HG02981 (cell line): ENCODE results near the gene AP5Z1.
"Not testable (repeated sequence)": the region's sequence is repeated elsewhere in the genome, so short reads cannot be mapped to it uniquely, and the experiment has no call there.

Experiments
- ATAC-seq: cut with Tn5 transposase; IDR thresholded peaks from one replicate; pipeline ENCODE4 v1.9.1; 2021; ENCODE audit warnings: mild to moderate bottlenecking, moderate library complexity; ENCODE audit not compliant: unreplicated experiment

The AP5Z1 gene

GRCh38 chr7:4800926-4801838 is 25.8 kb downstream of the AP5Z1 start:
- ATAC-seq = no peak

DNA sequence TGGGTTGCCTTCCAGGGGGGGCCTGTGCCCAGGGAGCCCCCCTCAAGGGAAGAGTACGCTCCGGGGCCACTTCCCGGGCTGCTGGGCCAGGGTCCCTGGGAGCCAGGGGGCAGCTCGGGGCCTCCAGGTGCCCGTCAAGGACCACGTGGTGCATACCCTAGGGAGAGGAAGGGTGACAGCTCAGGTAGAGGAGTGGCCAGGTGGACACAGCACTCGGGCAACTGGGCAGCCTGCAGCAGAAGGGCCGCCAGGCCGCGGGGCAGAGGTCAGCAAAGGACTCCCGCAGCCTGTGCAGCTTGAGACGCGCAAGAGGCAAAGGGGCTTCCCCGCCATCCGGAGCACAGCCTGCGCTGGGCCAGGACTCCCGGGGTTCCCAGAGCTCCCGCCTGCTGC is 26.4 kb downstream of the AP5Z1 start:
- ATAC-seq = no peak

GRCh38 chr7:4802577-4802976 is 27.2 kb downstream of the AP5Z1 start:
- ATAC-seq = not testable (repeated sequence)

DNA sequence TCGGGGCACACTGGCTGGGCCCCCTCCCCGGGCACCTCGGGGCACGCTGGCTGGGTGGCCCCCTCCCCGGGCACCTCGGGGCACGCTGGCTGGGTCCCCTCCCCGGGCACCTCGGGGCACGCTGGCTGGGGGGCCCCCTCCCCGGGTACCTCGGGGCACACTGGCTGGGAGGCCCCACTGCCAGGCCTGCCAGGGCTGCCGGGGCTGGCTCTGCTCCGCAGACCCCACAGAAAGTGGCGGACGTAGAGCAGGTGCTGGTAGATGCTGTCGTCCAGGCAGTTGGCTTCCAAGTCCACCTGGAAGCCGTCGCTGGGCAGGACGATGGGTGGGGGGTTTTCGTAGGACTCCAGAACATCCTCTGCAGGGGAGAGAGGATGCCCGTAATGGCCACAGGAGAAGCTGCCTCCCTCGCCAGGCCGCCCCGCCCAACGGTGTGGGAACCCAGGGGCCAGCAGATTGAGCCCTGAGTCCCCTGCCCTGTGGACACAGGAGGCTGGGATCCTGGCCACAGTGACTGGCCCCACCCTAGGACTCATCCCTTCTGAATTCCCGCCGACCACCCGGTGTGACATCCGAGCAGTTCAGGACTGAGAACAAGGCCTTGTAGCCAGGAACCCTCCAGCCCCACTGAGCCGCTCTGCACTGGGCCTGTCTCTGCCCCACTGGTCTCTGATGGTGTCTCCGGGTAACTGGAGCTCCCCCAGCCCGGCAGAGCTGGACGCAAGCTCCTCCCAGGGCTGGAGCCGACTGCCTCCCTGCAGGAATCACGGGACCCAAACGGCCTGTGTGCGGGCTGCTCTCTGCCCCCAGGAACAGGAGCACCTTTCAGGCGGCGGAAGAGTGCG is 28.2 kb downstream of the AP5Z1 start:
- no peak for ATAC-seq

DNA sequence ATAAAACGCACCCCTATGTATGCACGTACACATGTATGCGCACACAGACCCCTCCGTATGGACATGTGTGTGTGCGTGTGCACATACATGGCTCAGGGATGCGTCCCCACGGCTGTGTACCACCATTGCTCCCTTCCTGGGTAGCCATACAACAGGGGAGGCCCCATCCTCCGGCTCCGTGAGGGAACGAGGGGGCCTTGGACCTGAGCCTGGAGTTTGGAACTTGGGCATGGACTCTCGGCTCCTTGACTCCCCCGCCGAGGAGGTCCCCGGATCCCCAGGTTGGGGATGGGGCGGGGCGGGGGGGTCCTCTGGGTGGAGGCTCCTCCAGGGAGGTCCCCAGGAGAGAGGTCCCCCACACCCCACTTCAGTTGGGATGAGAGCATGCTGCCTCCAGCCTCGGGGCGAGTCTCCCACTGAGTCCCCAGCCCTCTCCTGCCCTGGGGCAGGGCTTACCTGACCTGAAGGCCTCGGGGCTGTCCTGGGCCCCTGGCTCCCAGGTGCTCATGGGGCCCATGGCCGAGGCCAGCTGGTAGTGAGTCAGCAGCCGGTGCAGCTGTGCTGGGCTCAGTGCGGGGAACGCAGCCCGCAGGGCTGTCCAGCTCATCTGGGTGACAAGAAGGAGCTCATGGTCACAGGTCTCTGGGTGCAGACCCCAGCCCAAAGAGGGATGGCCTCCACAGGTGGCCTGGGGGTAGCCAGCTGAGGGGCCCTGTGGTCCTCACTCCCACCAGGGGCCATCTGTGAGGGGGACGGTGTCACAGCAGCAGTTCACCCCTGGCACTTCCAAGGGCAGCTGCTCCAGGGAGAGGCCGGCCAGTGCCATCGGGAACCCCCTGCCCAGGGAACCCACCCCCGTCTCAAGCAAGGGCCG is 29.9 kb downstream of the AP5Z1 start:
- no peak for ATAC-seq

DNA sequence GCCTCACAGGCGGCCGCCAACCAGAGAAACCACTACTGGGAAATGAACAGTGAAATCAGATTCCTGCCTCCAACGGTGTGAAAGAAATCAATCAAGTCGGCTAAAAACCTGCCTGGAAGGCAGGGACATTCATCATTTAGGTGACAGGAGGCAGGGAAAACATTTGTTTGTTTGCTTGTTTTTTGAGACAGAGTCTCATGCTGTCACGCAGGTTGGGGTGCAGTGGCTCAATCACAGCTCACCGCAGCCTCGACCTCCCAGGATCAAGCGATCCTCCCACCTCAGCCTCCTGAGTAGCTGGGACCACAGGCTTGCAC is 30.5 kb downstream of the AP5Z1 start:
- no peak for ATAC-seq

DNA sequence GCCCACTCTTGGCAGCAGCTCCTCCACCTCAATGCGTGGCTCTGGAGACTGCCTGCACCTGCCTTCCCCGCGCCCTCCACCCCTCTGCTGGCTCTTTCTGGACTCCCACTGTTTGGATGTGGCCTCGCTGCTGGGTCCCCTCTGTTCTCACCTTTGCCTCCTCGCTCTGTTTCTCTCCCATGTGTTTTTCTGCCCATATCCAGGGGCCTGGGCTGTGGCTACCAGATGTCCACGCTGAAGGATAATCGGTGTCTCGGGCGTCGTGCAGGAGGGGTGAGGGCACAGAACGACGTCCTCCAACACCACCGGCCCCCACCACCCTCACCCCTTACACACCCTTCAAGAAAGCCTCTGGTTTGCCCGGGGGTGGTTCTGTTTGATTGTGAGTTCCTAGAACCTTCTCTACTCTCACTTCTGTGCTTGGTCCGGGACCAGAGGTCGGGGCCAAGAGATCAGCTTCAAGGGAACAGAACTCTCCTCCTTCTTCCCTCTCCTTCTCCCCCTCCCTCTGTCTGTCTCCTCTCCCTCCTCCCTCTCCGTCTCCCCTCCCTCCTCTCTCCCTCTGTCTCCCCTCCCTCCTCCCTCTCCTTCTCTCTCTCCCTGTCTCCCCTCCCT is 31.7 kb downstream of the AP5Z1 start:
- ATAC-seq = no peak

DNA sequence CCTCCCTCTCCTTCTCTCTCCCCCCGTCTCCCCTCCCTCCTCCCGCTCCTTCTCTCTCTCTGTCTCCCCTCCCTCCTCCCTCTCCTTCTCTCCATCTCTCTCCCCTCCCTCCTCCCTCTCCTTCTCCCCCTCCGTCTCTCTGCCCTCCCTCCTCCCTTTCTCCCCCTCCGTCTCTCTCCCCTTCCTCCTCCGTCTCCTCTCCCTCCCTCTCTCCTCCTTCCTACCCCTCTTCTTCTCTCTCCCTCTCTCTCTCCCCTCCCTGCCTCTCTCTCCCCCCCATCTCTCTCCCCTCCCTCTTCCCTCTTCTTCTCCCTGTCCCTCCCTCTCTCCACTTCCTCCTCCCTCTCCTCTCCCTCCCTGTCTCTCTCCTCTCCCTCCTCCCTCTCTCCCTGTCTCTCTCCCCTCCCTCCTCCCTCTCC is 32.2 kb downstream of the AP5Z1 start:
- ATAC-seq = no peak

DNA sequence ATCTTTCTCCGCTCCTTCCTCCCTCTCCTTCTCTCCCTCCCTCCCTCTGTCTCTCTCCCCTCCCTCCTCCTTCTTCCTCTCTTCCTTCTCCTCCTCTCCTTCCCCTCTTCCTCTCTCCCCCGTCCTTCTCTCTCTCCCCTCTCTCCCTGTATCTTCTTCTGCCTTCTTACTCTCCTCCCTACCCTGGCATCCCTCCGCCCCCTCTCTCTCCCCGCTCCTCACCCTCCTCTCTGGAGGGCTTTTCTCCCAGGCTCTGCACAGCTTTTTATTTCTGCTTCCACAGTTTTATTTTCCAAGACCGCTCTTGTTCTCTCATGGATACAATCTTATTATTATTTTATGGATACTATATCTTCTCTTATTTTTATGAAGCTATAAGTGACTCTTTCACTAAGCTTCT is 32.6 kb downstream of the AP5Z1 start:
- no peak for ATAC-seq

DNA sequence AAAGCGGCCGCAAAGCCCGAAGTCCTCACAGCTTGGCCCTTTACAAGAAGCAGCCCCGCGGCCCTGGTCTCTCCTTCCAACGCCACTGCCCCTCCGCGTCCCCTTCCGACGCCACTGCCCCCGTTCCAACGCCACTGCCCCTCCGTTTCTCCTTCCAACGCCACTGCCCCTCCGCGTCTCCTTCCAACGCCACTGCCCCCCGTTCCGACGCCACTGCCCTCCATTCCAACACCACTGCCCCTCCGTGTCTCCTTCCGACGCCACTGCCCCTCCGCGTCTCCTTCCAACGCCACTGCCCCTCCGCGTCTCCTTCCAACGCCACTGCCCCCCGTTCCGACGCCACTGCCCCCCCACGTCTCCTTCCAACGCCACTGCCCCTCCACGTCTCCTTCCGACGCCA is 33.1 kb downstream of the AP5Z1 start:
- ATAC-seq = no peak

- no peak for ATAC-seq
These were observed 33.7 kb downstream of the AP5Z1 start for GRCh38 chr7:4809091-4809591.

GRCh38 chr7:4809666-4810065 is 34.2 kb downstream of the AP5Z1 start:
- no peak for ATAC-seq

- no peak for ATAC-seq
These were observed 39.0 kb downstream of the AP5Z1 start for GRCh38 chr7:4814433-4814832.

DNA sequence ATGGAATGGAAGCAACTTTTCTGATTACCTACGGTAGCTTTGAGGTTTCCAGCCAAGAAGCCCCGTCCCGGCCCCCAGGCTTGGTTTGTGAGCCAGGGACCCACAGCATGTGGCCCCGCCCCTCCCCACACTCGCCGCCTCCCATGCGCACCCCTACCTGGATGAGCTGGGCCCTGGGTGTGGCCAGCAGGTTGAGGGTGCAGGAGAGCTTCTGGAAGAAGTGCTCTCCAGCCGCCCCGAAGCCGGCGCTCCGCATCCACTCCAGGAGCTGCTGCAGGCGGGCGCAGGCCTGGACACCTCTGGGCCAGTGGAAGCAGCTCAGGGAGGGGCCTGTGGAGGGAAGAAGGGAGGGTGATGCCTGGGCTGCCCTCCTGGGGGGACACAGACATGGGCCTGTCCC is 39.7 kb downstream of the AP5Z1 start:
- no peak for ATAC-seq

GRCh38 chr7:4815609-4816418 is 40.4 kb downstream of the AP5Z1 start:
- no peak for ATAC-seq

DNA sequence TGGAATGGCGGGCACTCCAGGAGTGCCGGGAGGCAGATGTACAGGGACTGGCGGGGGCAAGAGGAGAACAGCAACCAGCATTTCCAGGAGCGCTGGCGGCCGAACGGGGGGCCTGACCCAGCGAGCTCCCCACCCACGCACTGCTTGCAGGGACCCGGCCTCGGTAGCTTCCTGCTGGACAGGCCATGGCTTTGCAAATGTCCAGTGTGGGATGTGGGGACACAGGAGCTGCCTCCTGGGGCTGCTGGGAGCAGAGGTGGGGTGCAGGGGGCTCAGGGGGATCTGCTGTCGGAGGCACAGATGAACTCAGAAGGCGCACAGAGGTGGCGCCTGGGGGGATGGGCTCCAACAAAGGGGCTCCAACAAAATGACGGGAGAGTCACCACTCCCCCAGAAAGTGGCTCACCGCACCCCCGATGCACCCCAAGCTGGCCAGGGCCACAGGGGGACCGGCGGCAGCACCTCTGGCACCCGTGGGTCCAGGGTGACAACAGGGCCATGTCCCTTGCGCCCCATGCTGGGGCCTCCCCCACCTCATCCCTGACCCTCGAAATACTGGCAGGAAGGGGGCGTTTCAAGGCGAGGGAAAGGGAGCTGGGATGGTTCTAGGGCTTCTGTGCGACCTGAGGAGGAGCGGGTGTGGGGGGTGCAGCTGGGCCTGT is 41.1 kb downstream of the AP5Z1 start:
- no peak for ATAC-seq

- ATAC-seq = no peak
These were observed 41.9 kb downstream of the AP5Z1 start for GRCh38 chr7:4817178-4817901.

GRCh38 chr7:4818000-4818794 is 42.8 kb downstream of the AP5Z1 start:
- ATAC-seq = no peak
